K562 (cell line): ENCODE data around the gene STRIP1. TPM values are rescaled to one million over a fixed set of nuclear protein-coding genes. Genes with fewer than 3 reads are reported as not detected.

Experiments
- ATAC-seq: fragments of 200-7000 bp; cut with Tn5 transposase; 3 replicates; pipeline ENCODE4 v1.9.1; 2020; ENCODE audit warnings: moderate library complexity
- BruUV-seq: library from RNA; stranded (reverse); fragments of 400-500 nt; replicated peaks from 2 replicates; lab custom pipeline; 2021; lab: Mats Ljungman, UMichigan
- CTCF ChIA-PET: fragments of 300-600 bp; formaldehyde crosslinking; extraction: SDS; loops from one replicate; lab custom pipeline; 2021; ENCODE audit warnings: low intra/inter-chr PET ratio; lab: Yijun Ruan, JAX
- POLR2A ChIA-PET: fragments of 300-600, 350-650 bp; sonication (Branson Sonifier 250); formaldehyde crosslinking; extraction: SDS; loops from one replicate; lab custom pipeline; 2021; ENCODE audit warnings: antibody characterized with exemption, inconsistent platforms; lab: Yijun Ruan, JAX
- DNase-seq, 4 experiments: peaks; one replicate each; pipeline versions ENCODE4 v3.0.0 to v3.0.0-alpha.2; 2011 to 2018; ENCODE audit warnings: low spot score in 3 of 4, mixed read lengths in 3 of 4; ENCODE audit errors: extremely low read depth in 1 of 4
- FAIRE-seq: peaks from 2 replicates; lab custom pipeline; 2011; peaks lifted over from hg19 to GRCh38; lab: Jason Lieb, UNC
- H2AFZ ChIP-seq: 2 replicates; pipeline ENCODE4 v1.6.0; 2011; ENCODE audit warnings: low read depth, low read length, control low read depth, inconsistent platforms
- H3K27ac ChIP-seq: fragments of 200-600 bp; 3 replicates; pipeline ENCODE4 v1.8.0; 2011; ENCODE audit warnings: low read depth, mild to moderate bottlenecking, control low read depth, inconsistent platforms, low read length, moderate library complexity, mixed read lengths; ENCODE audit errors: extremely low read depth
- H3K27me3 ChIP-seq, 2 experiments: fragments of 300-600 bp in 1 of 2; 2 replicates in 1 of 2; 3 replicates in 1 of 2; pipeline versions ENCODE4 v1.6.0 to v1.8.0; 2011; ENCODE audit warnings: inconsistent platforms in 2 of 2, low read length in 2 of 2, mild to moderate bottlenecking in 1 of 2, mixed read lengths in 1 of 2, moderate library complexity in 1 of 2; ENCODE audit not compliant: control insufficient read depth in 2 of 2, insufficient read depth in 2 of 2
- H3K36me3 ChIP-seq: fragments of 300-600 bp; 3 replicates; pipeline ENCODE4 v1.8.0; 2011; ENCODE audit warnings: mild to moderate bottlenecking, low read length, inconsistent platforms; ENCODE audit not compliant: control insufficient read depth, insufficient read depth
- H3K4me1 ChIP-seq, 2 experiments: fragments of 200-600 bp in 1 of 2; replicated peaks in 1 of 2; 2 replicates in 1 of 2; 3 replicates in 1 of 2; pipeline versions ENCODE4 v1.5.1 to v1.8.0; 2011; ENCODE audit warnings: inconsistent platforms in 2 of 2, low read length in 2 of 2, mild to moderate bottlenecking in 1 of 2, mixed read lengths in 1 of 2, moderate library complexity in 1 of 2; ENCODE audit not compliant: control insufficient read depth in 2 of 2, insufficient read depth in 2 of 2
- H3K4me2 ChIP-seq: 2 replicates; pipeline ENCODE4 v1.6.1; 2011; ENCODE audit warnings: low read length, control low read depth, inconsistent platforms, mixed read lengths; ENCODE audit not compliant: insufficient read depth
- H3K4me3 ChIP-seq: fragments of 200-600 bp; sonication (generic), shearing (Covaris generic); 2 replicates; pipeline ENCODE4 v1.5.1; 2016; ENCODE audit warnings: control low read depth, inconsistent platforms
- H3K79me2 ChIP-seq: fragments of 200-600 bp; 3 replicates; pipeline ENCODE4 v1.8.0; 2011; ENCODE audit warnings: low read length, inconsistent platforms; ENCODE audit not compliant: control insufficient read depth, insufficient read depth
- H3K9ac ChIP-seq, 2 experiments: 2 replicates each; pipeline versions ENCODE4 v1.6.0 to v1.6.1; 2011; ENCODE audit warnings: low read depth in 2 of 2, low read length in 2 of 2, control low read depth in 1 of 2, inconsistent platforms in 1 of 2, mild to moderate bottlenecking in 1 of 2, mixed read lengths in 1 of 2; ENCODE audit not compliant: insufficient read depth in 1 of 2
- H3K9me1 ChIP-seq: one replicate; pipeline ENCODE4 v1.6.0; 2011; ENCODE audit warnings: inconsistent platforms, mild to moderate bottlenecking, low read length, moderate library complexity; ENCODE audit not compliant: control insufficient read depth, insufficient read depth
- H3K9me3 ChIP-seq: replicated peaks from 2 replicates; pipeline ENCODE4 v1.5.1; 2011; ENCODE audit warnings: low read depth, low read length, inconsistent platforms; ENCODE audit not compliant: control insufficient read depth, insufficient read depth
- H4K20me1 ChIP-seq: replicated peaks from 2 replicates; pipeline ENCODE4 v1.6.1; 2011; ENCODE audit warnings: low read length, inconsistent platforms, mixed read lengths; ENCODE audit not compliant: control insufficient read depth, insufficient read depth
- DPF2 ChIP-seq: fragments of 450-650 bp; IDR thresholded peaks from 2 replicates; pipeline ENCODE4 v1.6.1; 2016
- KLF16 ChIP-seq: IDR thresholded peaks from 2 replicates; pipeline ENCODE4 v1.6.1; 2016; ENCODE audit warnings: antibody characterized with exemption
- LEF1 ChIP-seq: fragments of 450-650 bp; IDR thresholded peaks from 2 replicates; pipeline ENCODE4 v1.6.1; 2016; ENCODE audit warnings: mild to moderate bottlenecking
- MCM7 ChIP-seq, 2 experiments: fragments of 450-650 bp; IDR thresholded peaks; 2 replicates each; pipeline ENCODE4 v1.6.1; 2016 to 2018
- NCOR1 ChIP-seq: fragments of 450-650 bp; IDR thresholded peaks from 2 replicates; pipeline ENCODE4 v1.6.1; 2016; ENCODE audit warnings: mild to moderate bottlenecking, moderate library complexity
- TCF3 ChIP-seq: sonication (generic); formaldehyde crosslinking; IDR thresholded peaks from 2 replicates; pipeline ENCODE4 v1.4.0; 2020; ENCODE audit warnings: mild to moderate bottlenecking, missing genetic modification reagents
- TCF7 ChIP-seq: sonication (generic); IDR thresholded peaks from 2 replicates; pipeline ENCODE4 v1.6.1; 2016; ENCODE audit warnings: antibody characterized with exemption, borderline replicate concordance
- TEAD4 ChIP-seq, 2 experiments: sonication (generic) in 1 of 2; formaldehyde crosslinking in 1 of 2; IDR thresholded peaks; 2 replicates each; pipeline versions ENCODE4 v1.6.1 to v1.8.0; 2012 to 2022; ENCODE audit warnings: borderline replicate concordance in 1 of 2, inconsistent platforms in 1 of 2, low read length in 1 of 2, mild to moderate bottlenecking in 1 of 2, missing genetic modification reagents in 1 of 2
- YY1 ChIP-seq, 3 experiments: IDR thresholded peaks; 2 replicates each; pipeline ENCODE4 v1.6.1; 2011; ENCODE audit warnings: low read length in 2 of 3, mild to moderate bottlenecking in 2 of 3, moderate library complexity in 2 of 3, borderline replicate concordance in 1 of 3, control low read depth in 1 of 3, low read depth in 1 of 3; ENCODE audit not compliant: insufficient read depth in 3 of 3, insufficient replicate concordance in 2 of 3, control insufficient read depth in 1 of 3, insufficient read length in 1 of 3; ENCODE audit errors: extremely low read depth in 1 of 3
- ZNF24 ChIP-seq: fragments of 450-650 bp; IDR thresholded peaks from 2 replicates; pipeline ENCODE4 v1.6.1; 2016
- WGBS: fragments of 100-300 bp; shearing (Covaris generic); methylation state at CpG from one replicate; pipeline ENCODE4 v1.1.6; 2016; ENCODE audit warnings: low coverage, mixed read lengths; ENCODE audit not compliant: insufficient coverage; ENCODE audit errors: missing lambda C conversion rate; 5-methylcytosine and 5-hydroxymethylcytosine counted together
- in situ Hi-C: fragments of 300-500 bp; cut with MboI; formaldehyde crosslinking; loops from 4 replicates; pipeline ENCODE4 v1.15.0; 2018; ENCODE audit warnings: inconsistent platforms, mixed read lengths
- intact Hi-C: fragments of 100-400 bp; cut with micrococcal nuclease; formaldehyde crosslinking; loops from 2 replicates; pipeline ENCODE4 v1.14.2; 2022
- polyA plus RNA-seq, 8 experiments: library from polyadenylated mRNA; depleted of rRNA in 4 of 8; stranded (reverse) in 5 of 8; unstranded in 3 of 8; fragments of >200 nt; fragmentation: Nextera tagmentation in 2 of 8; fragmentation: Illumina TruSeq in 1 of 8; extraction: Ambion mirVana in 2 of 8; extraction: Trizol in 1 of 8; gene quantifications; 2 replicates each; pipeline versions ENCODE4 v1.2.1 to v1.2.3, GENCODE V29; 2011 to 2014; ENCODE audit warnings: inconsistent platforms in 1 of 8, missing spikeins in 1 of 8
- total RNA-seq, 7 experiments: library from RNA; depleted of rRNA in 6 of 7; stranded (reverse); fragments of >200 nt in 6 of 7; fragmentation: Illumina TruSeq in 2 of 7; extraction: Trizol in 2 of 7; gene quantifications; 2 replicates each; pipeline versions ENCODE4 v1.2.1 to v1.2.3, GENCODE V29; 2011 to 2021; ENCODE audit warnings: low replicate concordance in 1 of 7
- TF ChIP-seq, protein P1 (sequence below): fragments of 450-650 bp; formaldehyde crosslinking; IDR thresholded peaks from 2 replicates; pipeline ENCODE4 v1.4.0; 2020; ENCODE audit warnings: mild to moderate bottlenecking, moderate library complexity
- TF ChIP-seq, protein P2 (sequence below): fragments of 250-450 bp; sonication (Bioruptor Pico); IDR thresholded peaks from 2 replicates; pipeline ENCODE4 v1.5.0; 2022; ENCODE audit warnings: mild to moderate bottlenecking
- TF ChIP-seq, protein P3 (sequence below): fragments of 450-650 bp; formaldehyde crosslinking; IDR thresholded peaks from 2 replicates; pipeline ENCODE4 v1.4.0; 2020; ENCODE audit warnings: mild to moderate bottlenecking

Gene STRIP1
- total and polyA plus RNA-seq, 9 of the 15 experiments (the other 6 are each of a cell fraction or from before 2014, with no cell fraction given): 9.9 to 42.3 (median 32.0) TPM

DNA sequence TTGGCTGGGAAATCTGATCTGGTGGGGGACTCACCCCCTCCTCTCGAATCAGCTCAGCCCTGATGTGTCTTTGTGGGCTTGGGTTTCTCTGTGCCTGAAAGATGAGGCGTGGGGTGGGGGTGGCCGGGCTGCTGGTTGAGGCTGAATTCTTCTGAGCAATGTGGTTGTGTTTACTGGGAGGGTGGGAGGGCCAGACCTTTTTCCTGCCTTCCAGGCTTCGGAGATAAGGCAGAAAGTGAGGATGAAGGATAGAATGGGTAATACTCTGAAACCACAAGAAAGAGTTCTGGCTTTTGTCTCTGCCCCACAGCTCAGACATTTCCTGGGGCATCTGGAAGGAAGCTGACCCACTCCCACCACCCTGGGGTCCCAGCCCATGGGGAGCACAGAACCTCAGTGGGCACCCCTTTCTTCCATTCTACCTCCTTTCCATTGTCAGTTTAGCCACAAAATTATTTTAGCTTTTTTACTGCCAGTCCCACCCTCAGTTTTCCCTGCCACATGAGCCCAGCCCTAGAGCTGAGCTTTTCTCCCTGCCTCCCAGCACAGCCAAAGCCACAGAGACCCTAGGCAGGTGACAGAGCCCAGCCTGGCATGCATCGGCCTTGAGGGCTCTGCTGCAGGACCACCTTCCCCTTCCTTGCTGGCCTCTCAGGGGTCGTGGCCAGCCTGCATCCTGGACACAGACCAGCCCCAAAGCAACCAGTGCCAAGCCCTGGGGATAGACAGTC lies 24.9 kb downstream of the STRIP1 start (continued):
- TF ChIP-seq LEF1 (0 out of 2 replicates have a peak, but pooled peaks have one; percentile 16), TCF3 (CRISPR knock-in tag) (peak; percentile 74), KLF16 (peak; percentile 6; the same call in 1 of the 2 replicates), TCF7 (peak; percentile 65; the same call in 1 of the 2 replicates), NCOR1 (0 out of 2 replicates have a peak, but pooled peaks have one; percentile 31)
- TF ChIP-seq, all 486 proteins: peak for 16

DNA sequence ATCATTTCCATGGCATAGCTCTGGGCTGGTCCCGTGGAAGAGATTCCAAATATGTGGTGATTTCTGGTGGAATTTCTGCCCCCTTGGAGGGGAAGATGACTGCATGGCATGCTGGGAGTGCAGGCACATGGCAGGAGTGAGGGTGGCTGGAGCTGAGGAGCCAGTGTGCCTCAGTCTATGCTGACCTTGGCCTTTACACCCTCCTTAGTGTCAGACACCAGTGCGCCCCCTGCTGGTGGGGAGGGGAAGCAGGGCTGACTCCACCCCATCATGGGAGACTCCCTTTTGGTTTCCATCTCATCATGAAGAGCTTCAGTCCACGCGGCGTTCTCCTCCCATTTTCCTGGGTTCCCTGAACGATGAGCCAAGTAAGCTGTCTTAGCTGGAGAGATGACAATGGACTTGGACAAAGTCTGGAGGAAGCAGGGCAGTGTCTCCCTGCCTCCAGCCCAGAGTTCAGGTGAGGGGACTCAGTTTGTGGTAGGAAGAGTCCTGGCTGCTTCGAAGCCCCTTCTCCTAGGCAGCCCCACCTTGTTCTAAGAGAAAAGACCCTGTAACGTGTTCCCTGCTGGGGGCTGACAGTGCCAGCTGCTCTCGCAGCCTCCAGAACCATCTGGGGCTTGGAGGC lies 25.7 kb downstream of the STRIP1 start:
- intact Hi-C loops (no loop called here), in situ Hi-C loops (no loop called here)
- Histone ChIP-seq H3K36me3 (peaks cover 33% of the 10 kb centered on the region), H3K79me2 (no peaks in the 10 kb centered on the region), H2AFZ (no peak overlapping the region), H3K27me3 (no peaks in the 10 kb centered on the region), H3K27ac (no peak overlapping the region; the same call in 2 of the 3 replicates), H3K4me1 (peaks cover 24 to 33% of the 10 kb centered on the region in 2 experiments), H3K9me3 (no peaks in the 10 kb centered on the region), H4K20me1 (peaks cover 30% of the 10 kb centered on the region), H3K4me3 (no peak overlapping the region), H3K9me1 (peaks cover 12% of the 10 kb centered on the region), H3K9ac (0 out of 4 replicates have a peak overlapping the region, but pooled peaks of 1 of the 2 experiments have one; percentile 11), H3K4me2 (no peak overlapping the region)
- ATAC-seq: peak; percentile 88
- peak; percentile 84 to 95 (median 90) for DNase-seq
- 26% methylated on average over 7 of the region's 9 CpGs for WGBS
- no TSS peak for BruUV-seq
- CTCF ChIA-PET: interaction anchor here (0.6 to 1.2 kb wide), 6 partner anchors 9 to 504 kb away, joined by 3 to 4 read pairs (median 3); no protein-coding TSS in a partner anchor
- POLR2A ChIA-PET: interaction anchor here (0.6 to 2.2 kb wide), 11 partner anchors 9 to 1879 kb away, joined by 3 to 8 read pairs (median 4); partner anchors contain the start of gene STRIP1
- FAIRE-seq: peak; percentile 96
- TF ChIP-seq, protein P1, sequence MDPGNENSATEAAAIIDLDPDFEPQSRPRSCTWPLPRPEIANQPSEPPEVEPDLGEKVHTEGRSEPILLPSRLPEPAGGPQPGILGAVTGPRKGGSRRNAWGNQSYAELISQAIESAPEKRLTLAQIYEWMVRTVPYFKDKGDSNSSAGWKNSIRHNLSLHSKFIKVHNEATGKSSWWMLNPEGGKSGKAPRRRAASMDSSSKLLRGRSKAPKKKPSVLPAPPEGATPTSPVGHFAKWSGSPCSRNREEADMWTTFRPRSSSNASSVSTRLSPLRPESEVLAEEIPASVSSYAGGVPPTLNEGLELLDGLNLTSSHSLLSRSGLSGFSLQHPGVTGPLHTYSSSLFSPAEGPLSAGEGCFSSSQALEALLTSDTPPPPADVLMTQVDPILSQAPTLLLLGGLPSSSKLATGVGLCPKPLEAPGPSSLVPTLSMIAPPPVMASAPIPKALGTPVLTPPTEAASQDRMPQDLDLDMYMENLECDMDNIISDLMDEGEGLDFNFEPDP (CRISPR knock-in tag): no peak
- TF ChIP-seq ZNF24 (no peak), MCM7 (IDR thresholded peaks at IDR 0.05) (no peak), TEAD4 (IDR thresholded peaks at IDR 0.05; ENCODE audit: low read length) (0 out of 2 replicates have a peak, but pooled peaks have one; percentile 37), TEAD4 (CRISPR knock-in tag; IDR thresholded peaks at IDR 0.05; ENCODE audit: borderline replicate concordance) (no peak), YY1 (IDR thresholded peaks at IDR 0.05; ENCODE audit: borderline replicate concordance in 1 of 3, control insufficient read depth in 1 of 3, extremely low read depth in 1 of 3, insufficient read depth in 3 of 3, insufficient read length in 1 of 3, insufficient replicate concordance in 2 of 3, low read depth in 1 of 3, low read length in 2 of 3) (peak in 1 of 3 experiments; percentile 69), DPF2 (0 out of 2 replicates have a peak, but pooled peaks have one; percentile 22)
- TF ChIP-seq, protein P2, sequence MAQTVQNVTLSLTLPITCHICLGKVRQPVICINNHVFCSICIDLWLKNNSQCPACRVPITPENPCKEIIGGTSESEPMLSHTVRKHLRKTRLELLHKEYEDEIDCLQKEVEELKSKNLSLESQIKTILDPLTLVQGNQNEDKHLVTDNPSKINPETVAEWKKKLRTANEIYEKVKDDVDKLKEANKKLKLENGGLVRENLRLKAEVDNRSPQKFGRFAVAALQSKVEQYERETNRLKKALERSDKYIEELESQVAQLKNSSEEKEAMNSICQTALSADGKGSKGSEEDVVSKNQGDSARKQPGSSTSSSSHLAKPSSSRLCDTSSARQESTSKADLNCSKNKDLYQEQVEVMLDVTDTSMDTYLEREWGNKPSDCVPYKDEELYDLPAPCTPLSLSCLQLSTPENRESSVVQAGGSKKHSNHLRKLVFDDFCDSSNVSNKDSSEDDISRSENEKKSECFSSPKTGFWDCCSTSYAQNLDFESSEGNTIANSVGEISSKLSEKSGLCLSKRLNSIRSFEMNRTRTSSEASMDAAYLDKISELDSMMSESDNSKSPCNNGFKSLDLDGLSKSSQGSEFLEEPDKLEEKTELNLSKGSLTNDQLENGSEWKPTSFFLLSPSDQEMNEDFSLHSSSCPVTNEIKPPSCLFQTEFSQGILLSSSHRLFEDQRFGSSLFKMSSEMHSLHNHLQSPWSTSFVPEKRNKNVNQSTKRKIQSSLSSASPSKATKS (CRISPR knock-in tag): no peak
- TF ChIP-seq, protein P3, sequence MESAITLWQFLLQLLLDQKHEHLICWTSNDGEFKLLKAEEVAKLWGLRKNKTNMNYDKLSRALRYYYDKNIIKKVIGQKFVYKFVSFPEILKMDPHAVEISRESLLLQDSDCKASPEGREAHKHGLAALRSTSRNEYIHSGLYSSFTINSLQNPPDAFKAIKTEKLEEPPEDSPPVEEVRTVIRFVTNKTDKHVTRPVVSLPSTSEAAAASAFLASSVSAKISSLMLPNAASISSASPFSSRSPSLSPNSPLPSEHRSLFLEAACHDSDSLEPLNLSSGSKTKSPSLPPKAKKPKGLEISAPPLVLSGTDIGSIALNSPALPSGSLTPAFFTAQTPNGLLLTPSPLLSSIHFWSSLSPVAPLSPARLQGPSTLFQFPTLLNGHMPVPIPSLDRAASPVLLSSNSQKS (CRISPR knock-in tag): no peak
